Measurements from ENCODE around the gene SNRPD1.

- TF ChIP-seq, protein P1, sequence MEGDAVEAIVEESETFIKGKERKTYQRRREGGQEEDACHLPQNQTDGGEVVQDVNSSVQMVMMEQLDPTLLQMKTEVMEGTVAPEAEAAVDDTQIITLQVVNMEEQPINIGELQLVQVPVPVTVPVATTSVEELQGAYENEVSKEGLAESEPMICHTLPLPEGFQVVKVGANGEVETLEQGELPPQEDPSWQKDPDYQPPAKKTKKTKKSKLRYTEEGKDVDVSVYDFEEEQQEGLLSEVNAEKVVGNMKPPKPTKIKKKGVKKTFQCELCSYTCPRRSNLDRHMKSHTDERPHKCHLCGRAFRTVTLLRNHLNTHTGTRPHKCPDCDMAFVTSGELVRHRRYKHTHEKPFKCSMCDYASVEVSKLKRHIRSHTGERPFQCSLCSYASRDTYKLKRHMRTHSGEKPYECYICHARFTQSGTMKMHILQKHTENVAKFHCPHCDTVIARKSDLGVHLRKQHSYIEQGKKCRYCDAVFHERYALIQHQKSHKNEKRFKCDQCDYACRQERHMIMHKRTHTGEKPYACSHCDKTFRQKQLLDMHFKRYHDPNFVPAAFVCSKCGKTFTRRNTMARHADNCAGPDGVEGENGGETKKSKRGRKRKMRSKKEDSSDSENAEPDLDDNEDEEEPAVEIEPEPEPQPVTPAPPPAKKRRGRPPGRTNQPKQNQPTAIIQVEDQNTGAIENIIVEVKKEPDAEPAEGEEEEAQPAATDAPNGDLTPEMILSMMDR (conservative IDR thresholded peaks at IDR 0.05; ENCODE audit: low read depth in 2 of 2), result no peak
- no peak for TF ChIP-seq EZH2 (IDR thresholded peaks at IDR 0.05; ENCODE audit: low read depth, unreplicated experiment)
- TF ChIP-seq REST (IDR thresholded peaks at IDR 0.05; ENCODE audit: unreplicated experiment), result no peak
- no peak for TF ChIP-seq EZH2phosphoT487 (IDR thresholded peaks at IDR 0.05; ENCODE audit: unreplicated experiment)
- no peak for TF ChIP-seq STAT1 (IDR thresholded peaks at IDR 0.05; ENCODE audit: unreplicated experiment)
- TF ChIP-seq CREB1 (CRISPR knock-in tag; IDR thresholded peaks at IDR 0.05; ENCODE audit: low read depth), result no peak
- no peak for TF ChIP-seq POLR2AphosphoS5 (IDR thresholded peaks at IDR 0.05; ENCODE audit: low read depth)
- no peak for TF ChIP-seq ZNF114 (CRISPR knock-in tag; IDR thresholded peaks at IDR 0.05)
- TF ChIP-seq ETS1 (IDR thresholded peaks at IDR 0.05), result no peak
- TF ChIP-seq NANOG (IDR thresholded peaks at IDR 0.05; ENCODE audit: borderline replicate concordance), result no peak
Observed at GRCh38 chr18:21672521-21673267, 60.6 kb downstream of the SNRPD1 start.

Measured in GM23338 (cell line).